Activated B cell treated with CpG ODN at 0.5 μM for 24 hours (primary cell): Measurements from ENCODE around the gene KLHL29. TPM values are rescaled to one million over a fixed set of nuclear protein-coding genes. Genes with fewer than 3 reads are reported as not detected.

Source experiments
- ATAC-seq: fragments of 200-7000 bp; cut with Tn5 transposase; one replicate; pipeline ENCODE4 v1.10.0; 2021; ENCODE audit warnings: low read depth, mild to moderate bottlenecking, moderate library complexity
- CTCF ChIA-PET: fragments of 350-600 bp; sonication (Branson Sonifier 250); formaldehyde crosslinking; loops from one replicate; lab custom pipeline; 2021; ENCODE audit warnings: antibody characterized with exemption; lab: Charles Lee
- POLR2A ChIA-PET: fragments of 350-600 bp; sonication (Branson Sonifier 250); formaldehyde crosslinking; loops from one replicate; lab custom pipeline; 2021; ENCODE audit warnings: antibody characterized with exemption; lab: Charles Lee
- DNase-seq: peaks from one replicate; pipeline ENCODE4 v3.0.0; 2022
- H3K27ac Mint-ChIP-seq: one replicate; pipeline ENCODE4 v1.8.0; 2020; ENCODE audit warnings: mixed read lengths
- H3K27me3 Mint-ChIP-seq: one replicate; pipeline ENCODE4 v1.8.0; 2021; ENCODE audit warnings: mixed read lengths
- H3K36me3 Mint-ChIP-seq: one replicate; pipeline ENCODE4 v1.8.0; 2021; ENCODE audit warnings: low read depth, mixed read lengths
- H3K4me1 Mint-ChIP-seq: one replicate; pipeline ENCODE4 v1.8.0; 2021; ENCODE audit warnings: mixed read lengths
- H3K4me3 Mint-ChIP-seq: one replicate; pipeline ENCODE4 v1.8.0; 2020; ENCODE audit warnings: mild to moderate bottlenecking, mixed read lengths
- H3K9me3 Mint-ChIP-seq: one replicate; pipeline ENCODE4 v1.8.0; 2020; ENCODE audit warnings: mixed read lengths
- intact Hi-C: fragments of 100-400 bp; cut with micrococcal nuclease; formaldehyde crosslinking; loops from one replicate; pipeline ENCODE4 v1.15.1; 2024
- total RNA-seq: library from RNA; stranded (reverse); gene quantifications from 2 replicates; pipeline ENCODE4 v1.2.3, GENCODE V29; 2022
- TF ChIP-seq, protein P1 (sequence below): fragments of 200-600 bp; IDR thresholded peaks from one replicate; pipeline ENCODE4 v1.8.0; 2022; ENCODE audit warnings: antibody characterized with exemption, mild to moderate bottlenecking

Gene KLHL29
- total RNA-seq, 1 donor from 2014 or later = 2.5 TPM

DNA sequence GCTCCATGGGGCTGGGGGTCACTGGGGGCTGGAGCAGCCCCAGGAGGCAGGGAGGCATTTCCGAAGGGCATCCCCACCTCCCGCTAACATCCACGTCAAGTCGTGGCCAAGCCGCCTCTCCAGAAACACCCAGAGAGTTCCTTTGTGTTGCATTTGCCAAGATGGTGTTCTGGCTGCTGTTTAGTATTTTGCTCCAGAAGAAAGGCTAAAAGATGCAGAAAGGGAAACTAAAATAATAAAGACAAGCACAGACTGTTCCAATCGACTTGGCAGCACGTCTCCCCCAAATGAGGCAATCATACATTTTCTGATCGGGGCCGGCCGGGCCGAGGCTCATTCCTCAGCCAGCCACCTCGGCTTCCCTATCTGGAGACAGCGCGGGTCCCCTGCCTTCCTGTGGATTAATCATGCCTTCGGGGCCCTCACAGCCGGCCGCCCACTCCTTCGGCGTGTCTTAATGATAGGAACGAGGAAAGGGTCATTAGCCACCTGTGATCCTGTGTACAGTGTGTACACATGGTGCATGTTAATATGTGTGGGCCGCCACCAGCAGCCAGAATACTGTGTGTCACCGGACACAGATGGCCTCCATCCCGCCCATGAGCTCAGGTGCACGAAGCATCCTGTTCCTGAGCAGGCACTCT is 169.2 kb downstream of the KLHL29 start:
- no peaks in the 10 kb centered on the region for H3K4me1 Mint-ChIP-seq
- no peak overlapping the region for H3K4me3 Mint-ChIP-seq
- TF ChIP-seq, protein P1, sequence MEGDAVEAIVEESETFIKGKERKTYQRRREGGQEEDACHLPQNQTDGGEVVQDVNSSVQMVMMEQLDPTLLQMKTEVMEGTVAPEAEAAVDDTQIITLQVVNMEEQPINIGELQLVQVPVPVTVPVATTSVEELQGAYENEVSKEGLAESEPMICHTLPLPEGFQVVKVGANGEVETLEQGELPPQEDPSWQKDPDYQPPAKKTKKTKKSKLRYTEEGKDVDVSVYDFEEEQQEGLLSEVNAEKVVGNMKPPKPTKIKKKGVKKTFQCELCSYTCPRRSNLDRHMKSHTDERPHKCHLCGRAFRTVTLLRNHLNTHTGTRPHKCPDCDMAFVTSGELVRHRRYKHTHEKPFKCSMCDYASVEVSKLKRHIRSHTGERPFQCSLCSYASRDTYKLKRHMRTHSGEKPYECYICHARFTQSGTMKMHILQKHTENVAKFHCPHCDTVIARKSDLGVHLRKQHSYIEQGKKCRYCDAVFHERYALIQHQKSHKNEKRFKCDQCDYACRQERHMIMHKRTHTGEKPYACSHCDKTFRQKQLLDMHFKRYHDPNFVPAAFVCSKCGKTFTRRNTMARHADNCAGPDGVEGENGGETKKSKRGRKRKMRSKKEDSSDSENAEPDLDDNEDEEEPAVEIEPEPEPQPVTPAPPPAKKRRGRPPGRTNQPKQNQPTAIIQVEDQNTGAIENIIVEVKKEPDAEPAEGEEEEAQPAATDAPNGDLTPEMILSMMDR = no peak
- H3K9me3 Mint-ChIP-seq = no peaks in the 10 kb centered on the region
- CTCF ChIA-PET = no interaction called here
- no peaks in the 10 kb centered on the region for H3K36me3 Mint-ChIP-seq
- intact Hi-C loops = no loop called here
- ATAC-seq = no peak
- POLR2A ChIA-PET = no interaction called here
- H3K27me3 Mint-ChIP-seq = no peaks in the 10 kb centered on the region
- DNase-seq = no peak
- no peak overlapping the region for H3K27ac Mint-ChIP-seq

DNA sequence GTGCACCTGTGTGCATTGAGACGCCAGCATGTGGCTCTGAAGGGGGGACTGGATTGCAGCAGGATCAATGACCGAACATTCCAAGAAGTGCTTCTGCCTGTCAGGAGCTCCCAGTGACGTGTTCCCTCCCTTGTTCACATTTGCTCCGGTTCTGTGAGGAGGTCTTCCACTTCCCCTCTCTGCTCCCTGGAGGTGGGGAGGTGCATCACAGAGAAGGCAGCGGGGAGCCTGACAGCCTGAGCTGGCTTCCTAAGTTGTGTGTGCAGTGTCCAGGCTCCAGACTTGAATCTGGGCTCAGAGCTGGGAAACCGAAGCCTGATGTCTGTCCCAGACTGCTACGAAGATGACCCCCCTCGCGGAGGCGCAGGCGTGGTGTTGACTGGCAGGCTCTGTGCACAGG is 171.0 kb downstream of the KLHL29 start:
- H3K9me3 Mint-ChIP-seq = no peaks in the 10 kb centered on the region
- no peak for ATAC-seq
- intact Hi-C loops = no loop called here
- H3K4me3 Mint-ChIP-seq = no peak overlapping the region
- no peaks in the 10 kb centered on the region for H3K27me3 Mint-ChIP-seq
- TF ChIP-seq, protein P1 = no peak
- POLR2A ChIA-PET = no interaction called here
- H3K4me1 Mint-ChIP-seq = no peaks in the 10 kb centered on the region
- no peak for DNase-seq
- H3K27ac Mint-ChIP-seq = no peak overlapping the region
- H3K36me3 Mint-ChIP-seq = no peaks in the 10 kb centered on the region
- CTCF ChIA-PET = no interaction called here

DNA sequence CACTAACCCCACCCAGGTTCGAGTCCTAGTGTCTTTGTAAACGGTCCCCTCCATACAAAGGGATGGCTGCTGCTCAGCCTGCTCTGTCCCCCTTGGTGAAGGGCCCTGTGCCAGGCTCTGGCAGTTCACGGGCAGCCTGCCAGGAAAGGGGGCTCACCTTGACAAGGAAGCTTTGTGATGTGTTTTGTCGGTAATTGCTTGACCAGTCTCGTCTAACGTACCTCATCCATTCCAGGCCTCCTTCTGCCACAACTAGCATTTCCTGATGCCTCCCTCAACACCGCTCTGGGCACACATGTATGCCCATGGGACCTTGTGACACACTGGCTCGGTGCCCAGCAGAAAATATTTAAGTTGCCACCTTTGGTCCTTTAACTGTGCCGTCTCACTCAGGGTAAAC is 171.9 kb downstream of the KLHL29 start:
- Mint-ChIP-seq H3K27ac (no peak overlapping the region), H3K36me3 (no peaks in the 10 kb centered on the region), H3K4me1 (no peaks in the 10 kb centered on the region), H3K27me3 (no peaks in the 10 kb centered on the region), H3K4me3 (no peak overlapping the region), H3K9me3 (no peaks in the 10 kb centered on the region)
- CTCF ChIA-PET = no interaction called here
- DNase-seq (no peak), ATAC-seq (no peak)
- intact Hi-C loops = no loop called here
- POLR2A ChIA-PET = no interaction called here
- TF ChIP-seq, protein P1 = no peak

DNA sequence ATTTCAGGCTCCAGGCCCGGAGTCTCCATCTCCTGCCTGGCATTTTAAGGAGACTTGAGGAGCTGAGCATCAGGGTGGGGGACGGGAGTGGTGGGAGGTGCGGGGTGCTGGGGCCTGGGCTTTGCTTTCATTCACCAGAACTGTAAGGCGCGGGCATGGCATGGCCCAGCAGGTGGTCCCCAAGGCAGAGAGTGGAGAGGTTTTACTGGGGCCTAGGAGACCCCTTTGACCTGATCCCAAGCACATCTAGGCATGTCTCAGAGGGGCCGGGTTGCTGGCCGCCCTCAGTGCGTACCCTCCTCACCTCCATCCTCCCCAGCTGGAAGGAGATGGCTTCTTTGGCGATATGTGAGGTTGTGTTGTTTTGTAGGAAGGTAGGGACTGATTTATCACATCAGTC is 172.5 kb downstream of the KLHL29 start:
- POLR2A ChIA-PET = no interaction called here

DNA sequence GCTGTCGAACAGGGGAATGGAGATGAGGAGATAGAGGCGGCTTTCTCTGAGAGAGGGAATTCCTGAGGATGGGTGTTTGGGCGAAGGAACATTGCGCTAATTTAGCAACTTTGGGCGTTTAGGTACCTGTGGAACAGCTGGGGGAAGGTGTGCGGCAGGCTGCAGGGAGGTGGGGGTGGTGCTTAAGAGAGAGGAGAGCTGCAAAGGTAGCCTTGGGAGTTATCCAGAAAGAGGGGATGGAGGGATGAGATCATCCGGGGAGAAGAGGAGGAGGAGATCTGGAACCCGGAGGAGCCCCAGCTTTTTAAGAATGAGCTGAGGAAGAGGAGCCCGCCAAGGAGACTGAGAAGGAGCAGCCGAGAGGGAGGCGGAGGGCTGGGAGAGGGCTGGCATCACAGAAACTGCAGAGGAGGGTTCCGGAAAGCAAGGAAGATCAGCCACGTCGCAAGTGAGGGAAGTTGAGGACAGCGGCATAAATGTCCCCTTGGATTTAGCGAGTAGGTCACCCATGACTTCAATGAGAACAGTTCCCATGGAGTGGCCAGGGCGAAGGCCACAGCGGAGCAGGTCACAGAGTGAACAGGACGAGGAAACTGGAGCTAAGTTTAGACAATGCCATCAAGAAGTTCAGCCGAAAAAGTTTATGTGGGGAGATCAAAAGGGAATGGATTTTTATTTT is 174.7 kb downstream of the KLHL29 start:
- CTCF ChIA-PET = no interaction called here

More for the DNA sequence above, 172.5 kb downstream of the KLHL29 start:
- CTCF ChIA-PET = no interaction called here
- Mint-ChIP-seq H3K36me3 (no peaks in the 10 kb centered on the region), H3K27me3 (no peaks in the 10 kb centered on the region), H3K27ac (no peak overlapping the region), H3K4me1 (no peaks in the 10 kb centered on the region), H3K9me3 (no peaks in the 10 kb centered on the region), H3K4me3 (no peak overlapping the region)
- TF ChIP-seq, protein P1 = no peak
- ATAC-seq (no peak), DNase-seq (no peak)
- intact Hi-C loops = no loop called here

More for the DNA sequence above, 174.7 kb downstream of the KLHL29 start:
- no peaks in the 10 kb centered on the region for H3K36me3 Mint-ChIP-seq
- POLR2A ChIA-PET = no interaction called here
- intact Hi-C loops = no loop called here
- H3K27me3 Mint-ChIP-seq = no peaks in the 10 kb centered on the region
- H3K4me3 Mint-ChIP-seq = no peak overlapping the region
- DNase-seq = no peak
- no peak overlapping the region for H3K27ac Mint-ChIP-seq
- H3K9me3 Mint-ChIP-seq = no peaks in the 10 kb centered on the region
- no peak for ATAC-seq
- TF ChIP-seq, protein P1 = no peak
- H3K4me1 Mint-ChIP-seq = no peaks in the 10 kb centered on the region
